Measurements from ENCODE around the gene S100A8.

The S100A8 gene

GRCh38 chr1:153403421-153404085 lies 12.7 kb upstream of the S100A8 start:
- H3K4me3 ChIP-seq (ENCODE audit: low read length), result no peak overlapping the region
- TF ChIP-seq ZNF274 (IDR thresholded peaks at IDR 0.05; ENCODE audit: low read depth, low read length), result no peak

GRCh38 chr1:153402226-153402625 lies 11.4 kb upstream of the S100A8 start:
- no peak for TF ChIP-seq ZNF274 (IDR thresholded peaks at IDR 0.05; ENCODE audit: low read depth, low read length)
- no peak overlapping the region for H3K4me3 ChIP-seq (ENCODE audit: low read length)

GRCh38 chr1:153401461-153401860 lies 10.6 kb upstream of the S100A8 start:
- TF ChIP-seq ZNF274 (IDR thresholded peaks at IDR 0.05; ENCODE audit: low read depth, low read length), result no peak
- no peak overlapping the region for H3K4me3 ChIP-seq (ENCODE audit: low read length)

GRCh38 chr1:153400244-153400643 lies 9.4 kb upstream of the S100A8 start:
- H3K4me3 ChIP-seq (ENCODE audit: low read length), result no peak overlapping the region
- no peak for TF ChIP-seq ZNF274 (IDR thresholded peaks at IDR 0.05; ENCODE audit: low read depth, low read length)

- TF ChIP-seq ZNF274 (IDR thresholded peaks at IDR 0.05; ENCODE audit: low read depth, low read length), result no peak
- no peak overlapping the region for H3K4me3 ChIP-seq (ENCODE audit: low read length)
Measured at GRCh38 chr1:153399401-153400055, 8.7 kb upstream of the S100A8 start.

- TF ChIP-seq ZNF274 (IDR thresholded peaks at IDR 0.05; ENCODE audit: low read depth, low read length), result no peak
- H3K4me3 ChIP-seq (ENCODE audit: low read length), result no peak overlapping the region
Measured at GRCh38 chr1:153397924-153398651, 7.2 kb upstream of the S100A8 start.

- H3K4me3 ChIP-seq (ENCODE audit: low read length), result no peak overlapping the region
- TF ChIP-seq ZNF274 (IDR thresholded peaks at IDR 0.05; ENCODE audit: low read depth, low read length), result no peak
Measured at GRCh38 chr1:153397051-153397923, 6.4 kb upstream of the S100A8 start.

- TF ChIP-seq ZNF274 (IDR thresholded peaks at IDR 0.05; ENCODE audit: low read depth, low read length), result no peak
Measured at GRCh38 chr1:153396461-153396860, 5.6 kb upstream of the S100A8 start.

GRCh38 chr1:153395776-153396175 lies 4.9 kb upstream of the S100A8 start:
- no peak overlapping the region for H3K4me3 ChIP-seq (ENCODE audit: low read length)
- no peak for TF ChIP-seq ZNF274 (IDR thresholded peaks at IDR 0.05; ENCODE audit: low read depth, low read length)

More at GRCh38 chr1:153396461-153396860, 5.6 kb upstream of the S100A8 start:
- no peak overlapping the region for H3K4me3 ChIP-seq (ENCODE audit: low read length)

GRCh38 chr1:153395136-153395685 lies 4.3 kb upstream of the S100A8 start:
- no peak for TF ChIP-seq ZNF274 (IDR thresholded peaks at IDR 0.05; ENCODE audit: low read depth, low read length)
- H3K4me3 ChIP-seq (ENCODE audit: low read length), result no peak overlapping the region

- H3K4me3 ChIP-seq (ENCODE audit: low read length), result no peak overlapping the region
- TF ChIP-seq ZNF274 (IDR thresholded peaks at IDR 0.05; ENCODE audit: low read depth, low read length), result no peak
Measured at GRCh38 chr1:153394391-153394790, 3.5 kb upstream of the S100A8 start.

GRCh38 chr1:153393926-153394325 lies 3.1 kb upstream of the S100A8 start:
- no peak for TF ChIP-seq ZNF274 (IDR thresholded peaks at IDR 0.05; ENCODE audit: low read depth, low read length)
- H3K4me3 ChIP-seq (ENCODE audit: low read length), result no peak overlapping the region

- H3K4me3 ChIP-seq (ENCODE audit: low read length), result no peak overlapping the region
- TF ChIP-seq ZNF274 (IDR thresholded peaks at IDR 0.05; ENCODE audit: low read depth, low read length), result no peak
Measured at GRCh38 chr1:153392822-153393221, 1.9 kb upstream of the S100A8 start.

GRCh38 chr1:153392258-153392657 lies 1.4 kb upstream of the S100A8 start:
- no peak for TF ChIP-seq ZNF274 (IDR thresholded peaks at IDR 0.05; ENCODE audit: low read depth, low read length)
- no peak overlapping the region for H3K4me3 ChIP-seq (ENCODE audit: low read length)

Data from GM08714 (cell line).